Panc1 (cell line): ENCODE measurements around the gene DFFB. TPM values are rescaled to one million over a fixed set of nuclear protein-coding genes. Genes with fewer than 3 reads are reported as not detected.
A peak's percentile ranks its signal among the peaks of the same experiment; 100 is the strongest.

ENCODE experiments used
- ATAC-seq: fragments of 200-7000 bp; cut with Tn5 transposase; 2 replicates; pipeline ENCODE4 v1.9.1; 2020; ENCODE audit warnings: mild to moderate bottlenecking, moderate library complexity
- BruUV-seq: library from RNA; stranded (reverse); fragments of 400-500 nt; replicated peaks from 2 replicates; lab custom pipeline; 2021; lab: Mats Ljungman, UMichigan
- CTCF ChIA-PET: fragments of 300-600 bp; sonication (Branson Sonifier 250); formaldehyde crosslinking; loops from one replicate; lab custom pipeline; 2022; ENCODE audit warnings: antibody characterized with exemption; lab: Charles Lee
- POLR2A ChIA-PET: fragments of 300-600 bp; sonication (Branson Sonifier 250); formaldehyde crosslinking; loops from one replicate; lab custom pipeline; 2022; ENCODE audit warnings: antibody characterized with exemption; lab: Charles Lee
- DNase-seq: peaks from one replicate; pipeline ENCODE4 v3.0.0-alpha.2; 2010; ENCODE audit warnings: low read depth, low spot score
- H3K27ac ChIP-seq: 2 replicates; pipeline ENCODE4 v1.5.1; 2011; ENCODE audit warnings: mild to moderate bottlenecking, low read length, inconsistent platforms
- H3K27me3 ChIP-seq: fragments of 200-500 bp; sonication (Bioruptor generic); 2 replicates; pipeline ENCODE4 v1.6.0; 2014; ENCODE audit warnings: low read length, inconsistent platforms; ENCODE audit not compliant: control insufficient read depth, insufficient read depth
- H3K36me3 ChIP-seq: fragments of 200-500 bp; sonication (Bioruptor generic); 2 replicates; pipeline ENCODE4 v1.5.1; 2014; ENCODE audit warnings: inconsistent platforms, mild to moderate bottlenecking, low read length, moderate library complexity; ENCODE audit not compliant: control insufficient read depth, insufficient read depth
- H3K4me1 ChIP-seq: 2 replicates; pipeline ENCODE4 v1.5.1; 2011; ENCODE audit warnings: inconsistent platforms, mild to moderate bottlenecking, low read length, moderate library complexity; ENCODE audit not compliant: control insufficient read depth, insufficient read depth
- H3K4me3 ChIP-seq, 2 experiments: 2 replicates each; pipeline ENCODE4 v1.5.1; 2011 to 2012; ENCODE audit warnings: low read depth in 2 of 2, low read length in 2 of 2, mild to moderate bottlenecking in 2 of 2, inconsistent platforms in 1 of 2, moderate library complexity in 1 of 2
- H3K9me3 ChIP-seq: fragments of 200-500 bp; sonication (Bioruptor generic); 2 replicates; pipeline ENCODE4 v1.5.1; 2014; ENCODE audit warnings: low read depth, mild to moderate bottlenecking, inconsistent platforms, low read length, moderate library complexity; ENCODE audit not compliant: control insufficient read depth, insufficient read depth
- POLR2AphosphoS5 ChIP-seq: IDR thresholded peaks from 2 replicates; pipeline ENCODE4 v1.6.1; 2012; ENCODE audit warnings: mild to moderate bottlenecking, low read depth, low read length, moderate library complexity
- SIN3A ChIP-seq: IDR thresholded peaks from 2 replicates; pipeline ENCODE4 v1.6.1; 2012; ENCODE audit warnings: low read depth, mild to moderate bottlenecking, low read length, moderate library complexity, borderline replicate concordance; ENCODE audit not compliant: insufficient read depth
- TCF7L2 ChIP-seq: IDR thresholded peaks from 2 replicates; pipeline ENCODE4 v1.6.1; 2011; ENCODE audit warnings: mild to moderate bottlenecking, low read depth, low read length, inconsistent platforms
- in situ Hi-C: cut with HindIII; loops from 2 replicates; pipeline ENCODE4 v1.10.0; 2016; ENCODE audit warnings: low sequenced_read_pairs, low pct_unique_long_range_greater_than_20kb
- intact Hi-C: fragments of 100-400 bp; cut with micrococcal nuclease; formaldehyde crosslinking; loops from one replicate; pipeline ENCODE4 v1.10.0; 2022; ENCODE audit not compliant: unreplicated experiment
- total RNA-seq: library from RNA; stranded (reverse); gene quantifications from one replicate; pipeline ENCODE4 v1.2.1, GENCODE V29; 2021; ENCODE audit not compliant: unreplicated experiment
- TF ChIP-seq, protein P1 (sequence below), 2 experiments: IDR thresholded peaks; 2 replicates each; pipeline ENCODE4 v1.6.1; 2011 to 2012; ENCODE audit warnings: low read depth in 2 of 2, control low read depth in 1 of 2, low read length in 1 of 2, mild to moderate bottlenecking in 1 of 2, moderate library complexity in 1 of 2; ENCODE audit not compliant: insufficient read depth in 1 of 2
- TF ChIP-seq, protein P2 (sequence below): fragments of 450-650 bp; IDR thresholded peaks from 2 replicates; pipeline ENCODE4 v1.5.1; 2017; ENCODE audit warnings: mild to moderate bottlenecking

The DFFB gene
- total RNA-seq, 1 experiment from 2014 or later, result 3.0 TPM

DNA sequence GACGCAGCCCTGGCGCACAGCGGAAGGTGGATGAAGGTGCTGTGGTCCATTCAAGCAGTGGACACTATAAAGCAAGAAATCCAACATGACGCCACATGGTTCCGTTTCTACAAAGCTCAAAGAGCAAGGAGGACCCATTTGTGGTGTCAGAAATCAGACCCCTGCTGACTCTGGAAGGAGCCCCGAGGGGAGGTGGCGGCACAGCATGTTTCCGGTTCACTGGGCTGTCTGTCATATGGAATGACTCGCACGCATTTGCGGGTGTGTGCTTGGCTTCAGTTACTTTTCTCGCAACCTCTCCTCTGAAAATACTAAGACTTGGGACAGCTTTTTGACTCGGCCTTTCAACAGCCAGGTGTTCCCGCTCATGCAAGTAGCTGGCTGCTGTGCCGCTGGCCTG, 31.9 kb upstream of the DFFB start:
- no TSS peak for BruUV-seq

GRCh38 chr1:3827813-3828307, 29.4 kb upstream of the DFFB start:
- CTCF ChIA-PET, result interaction anchor here (0.7 kb wide), 1 partner anchor 17 kb away, joined by 3 read pairs; no protein-coding TSS in a partner anchor
- Histone ChIP-seq H3K9me3 (no peaks in the 10 kb centered on the region), H3K27ac (no peak overlapping the region), H3K4me1 (no peaks in the 10 kb centered on the region), H3K4me3 (no peak overlapping the region), H3K27me3 (no peaks in the 10 kb centered on the region), H3K36me3 (peaks cover 3% of the 10 kb centered on the region; the same call in 1 of the 2 replicates)
- DNase-seq (no peak), ATAC-seq (peak; percentile 65; the same call in 1 of the 2 replicates)
- no TSS peak for BruUV-seq
- TF ChIP-seq POLR2AphosphoS5 (no peak), SIN3A (no peak), TCF7L2 (no peak)
- TF ChIP-seq, protein P1, sequence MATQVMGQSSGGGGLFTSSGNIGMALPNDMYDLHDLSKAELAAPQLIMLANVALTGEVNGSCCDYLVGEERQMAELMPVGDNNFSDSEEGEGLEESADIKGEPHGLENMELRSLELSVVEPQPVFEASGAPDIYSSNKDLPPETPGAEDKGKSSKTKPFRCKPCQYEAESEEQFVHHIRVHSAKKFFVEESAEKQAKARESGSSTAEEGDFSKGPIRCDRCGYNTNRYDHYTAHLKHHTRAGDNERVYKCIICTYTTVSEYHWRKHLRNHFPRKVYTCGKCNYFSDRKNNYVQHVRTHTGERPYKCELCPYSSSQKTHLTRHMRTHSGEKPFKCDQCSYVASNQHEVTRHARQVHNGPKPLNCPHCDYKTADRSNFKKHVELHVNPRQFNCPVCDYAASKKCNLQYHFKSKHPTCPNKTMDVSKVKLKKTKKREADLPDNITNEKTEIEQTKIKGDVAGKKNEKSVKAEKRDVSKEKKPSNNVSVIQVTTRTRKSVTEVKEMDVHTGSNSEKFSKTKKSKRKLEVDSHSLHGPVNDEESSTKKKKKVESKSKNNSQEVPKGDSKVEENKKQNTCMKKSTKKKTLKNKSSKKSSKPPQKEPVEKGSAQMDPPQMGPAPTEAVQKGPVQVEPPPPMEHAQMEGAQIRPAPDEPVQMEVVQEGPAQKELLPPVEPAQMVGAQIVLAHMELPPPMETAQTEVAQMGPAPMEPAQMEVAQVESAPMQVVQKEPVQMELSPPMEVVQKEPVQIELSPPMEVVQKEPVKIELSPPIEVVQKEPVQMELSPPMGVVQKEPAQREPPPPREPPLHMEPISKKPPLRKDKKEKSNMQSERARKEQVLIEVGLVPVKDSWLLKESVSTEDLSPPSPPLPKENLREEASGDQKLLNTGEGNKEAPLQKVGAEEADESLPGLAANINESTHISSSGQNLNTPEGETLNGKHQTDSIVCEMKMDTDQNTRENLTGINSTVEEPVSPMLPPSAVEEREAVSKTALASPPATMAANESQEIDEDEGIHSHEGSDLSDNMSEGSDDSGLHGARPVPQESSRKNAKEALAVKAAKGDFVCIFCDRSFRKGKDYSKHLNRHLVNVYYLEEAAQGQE (IDR thresholded peaks at IDR 0.05; ENCODE audit: insufficient read depth in 1 of 2, low read depth in 2 of 2, low read length in 1 of 2), result no peak
- TF ChIP-seq, protein P2, sequence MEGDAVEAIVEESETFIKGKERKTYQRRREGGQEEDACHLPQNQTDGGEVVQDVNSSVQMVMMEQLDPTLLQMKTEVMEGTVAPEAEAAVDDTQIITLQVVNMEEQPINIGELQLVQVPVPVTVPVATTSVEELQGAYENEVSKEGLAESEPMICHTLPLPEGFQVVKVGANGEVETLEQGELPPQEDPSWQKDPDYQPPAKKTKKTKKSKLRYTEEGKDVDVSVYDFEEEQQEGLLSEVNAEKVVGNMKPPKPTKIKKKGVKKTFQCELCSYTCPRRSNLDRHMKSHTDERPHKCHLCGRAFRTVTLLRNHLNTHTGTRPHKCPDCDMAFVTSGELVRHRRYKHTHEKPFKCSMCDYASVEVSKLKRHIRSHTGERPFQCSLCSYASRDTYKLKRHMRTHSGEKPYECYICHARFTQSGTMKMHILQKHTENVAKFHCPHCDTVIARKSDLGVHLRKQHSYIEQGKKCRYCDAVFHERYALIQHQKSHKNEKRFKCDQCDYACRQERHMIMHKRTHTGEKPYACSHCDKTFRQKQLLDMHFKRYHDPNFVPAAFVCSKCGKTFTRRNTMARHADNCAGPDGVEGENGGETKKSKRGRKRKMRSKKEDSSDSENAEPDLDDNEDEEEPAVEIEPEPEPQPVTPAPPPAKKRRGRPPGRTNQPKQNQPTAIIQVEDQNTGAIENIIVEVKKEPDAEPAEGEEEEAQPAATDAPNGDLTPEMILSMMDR, result no peak; the same call in 1 of the 2 replicates
- POLR2A ChIA-PET, result no interaction called here
- intact Hi-C loops (no loop called here), in situ Hi-C loops (no loop called here)

More for the DNA sequence above, 31.9 kb upstream of the DFFB start:
- H3K27ac ChIP-seq, result no peak overlapping the region
- H3K4me1 ChIP-seq, result no peaks in the 10 kb centered on the region
- DNase-seq (no peak), ATAC-seq (no peak)
- no peak overlapping the region for H3K4me3 ChIP-seq
- ChIA-PET POLR2A (no interaction called here), CTCF (no interaction called here)
- in situ Hi-C loops, result no loop called here
- intact Hi-C loops, result no loop called here
- no peaks in the 10 kb centered on the region for H3K27me3 ChIP-seq
- H3K9me3 ChIP-seq, result no peaks in the 10 kb centered on the region
- TF ChIP-seq, protein P1 (IDR thresholded peaks at IDR 0.05; ENCODE audit: insufficient read depth in 1 of 2, low read depth in 2 of 2, low read length in 1 of 2), result no peak
- no peak for TF ChIP-seq TCF7L2
- no peak for TF ChIP-seq SIN3A
- no peak for TF ChIP-seq POLR2AphosphoS5
- TF ChIP-seq, protein P2, result no peak
- H3K36me3 ChIP-seq, result no peaks in the 10 kb centered on the region
